AG08395 (cell line): ENCODE results near the gene PARN.
A peak's percentile ranks its signal among the peaks of the same experiment; 100 is the strongest.
"Not testable (repeated sequence)": the region's sequence is repeated elsewhere in the genome, so short reads cannot be mapped to it uniquely, and the experiment has no call there.

Experiments
- DNase-seq: peaks from one replicate; pipeline ENCODE4 v3.0.0; 2012; ENCODE audit warnings: mixed read lengths, low spot score

The PARN gene

GRCh38 chr16:14437426-14437825, 192.6 kb downstream of the PARN start:
- no peak for DNase-seq

- no peak for DNase-seq
Measured at GRCh38 chr16:14436401-14436955, 193.6 kb downstream of the PARN start.

DNA sequence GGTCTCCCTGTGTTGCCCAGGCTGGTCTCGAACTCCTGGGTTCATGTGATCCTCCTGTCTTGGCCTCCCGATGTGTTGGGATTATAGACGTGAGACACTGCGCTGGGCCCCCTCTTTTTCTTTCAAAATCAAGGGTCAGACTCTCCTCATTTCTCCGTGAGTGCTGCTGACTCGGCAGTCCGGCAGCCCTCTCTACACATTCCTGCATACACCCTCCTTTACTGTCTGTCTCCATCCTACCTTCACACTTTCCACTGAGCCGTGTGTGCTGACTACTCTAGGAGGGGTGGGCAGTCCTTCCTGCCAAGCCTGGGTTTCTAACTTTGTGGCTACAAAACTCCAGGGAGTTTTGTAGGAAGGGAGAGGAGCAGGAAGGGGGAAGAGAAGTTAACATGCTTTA, 195.2 kb downstream of the PARN start:
- no peak for DNase-seq

DNA sequence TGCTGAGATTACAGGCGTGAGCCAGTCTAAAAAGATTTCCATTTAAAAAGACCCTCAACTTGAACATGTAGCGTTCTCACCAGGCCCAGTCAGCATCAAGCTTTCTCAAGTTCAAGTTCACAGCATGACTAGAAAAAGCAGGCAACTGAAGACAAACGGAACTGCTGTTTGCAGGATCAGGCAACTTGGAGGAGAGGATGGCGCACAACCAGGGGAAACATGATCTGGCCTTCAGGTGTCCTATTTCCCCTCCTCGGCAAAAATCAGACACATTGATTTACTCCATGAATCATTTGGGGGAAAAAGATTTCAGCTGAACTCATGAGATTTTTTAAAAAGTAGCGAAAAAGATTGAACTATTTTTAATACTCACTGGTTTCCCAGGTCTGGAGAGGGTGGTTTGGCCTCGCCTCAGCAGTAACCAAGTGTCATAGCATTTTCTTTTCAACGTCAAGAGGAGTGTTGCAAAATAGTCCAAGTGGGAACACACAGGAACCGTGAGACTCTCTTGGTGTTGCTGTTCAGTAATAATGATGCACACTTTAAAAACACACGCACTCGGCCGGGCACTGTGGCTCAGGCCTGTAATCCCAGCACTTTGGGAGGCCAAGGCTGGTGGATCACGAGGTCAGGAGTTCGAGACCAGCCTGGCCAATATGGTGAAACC, 201.0 kb downstream of the PARN start:
- not testable (repeated sequence) for DNase-seq

DNA sequence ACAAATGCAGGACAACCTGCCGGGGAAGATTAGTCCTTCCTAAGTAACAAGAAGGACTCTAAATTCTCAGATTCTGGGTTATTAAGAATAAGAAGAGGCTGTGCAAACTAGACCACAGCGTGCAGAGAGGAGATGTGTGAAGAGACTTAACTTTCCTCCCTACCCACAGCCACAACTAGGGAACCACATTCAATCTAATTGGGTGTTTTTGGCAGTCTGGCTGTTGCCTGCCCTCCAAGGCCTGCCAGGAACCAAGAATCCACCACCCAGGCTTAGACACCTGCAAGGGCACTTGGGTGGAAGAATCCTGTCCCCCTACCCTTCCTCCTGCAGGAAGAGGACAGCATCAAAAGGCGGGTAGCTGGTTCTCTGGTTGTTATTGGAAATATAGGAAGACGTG, 202.0 kb downstream of the PARN start:
- no peak for DNase-seq

GRCh38 chr16:14427371-14427948, 202.6 kb downstream of the PARN start:
- DNase-seq = no peak

DNA sequence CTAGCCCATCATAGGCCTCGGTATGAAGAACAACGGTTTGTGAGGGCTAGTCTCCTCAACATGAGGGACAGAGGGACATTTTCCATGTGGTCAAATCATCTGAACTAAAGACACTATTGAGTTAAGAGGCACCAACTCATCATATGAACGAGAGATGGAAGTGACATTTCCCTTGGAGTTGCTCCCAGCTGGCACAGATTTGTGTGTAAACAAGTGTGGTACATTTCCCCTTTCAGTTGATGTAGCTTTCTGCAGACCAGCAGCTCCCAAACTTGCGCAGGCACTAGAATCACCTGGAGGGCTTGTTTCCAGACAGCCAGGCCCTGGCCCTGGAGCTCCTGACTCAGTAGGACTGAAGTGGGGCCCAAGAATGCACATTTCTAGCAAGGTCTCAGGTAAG, 205.5 kb downstream of the PARN start:
- DNase-seq = no peak

- no peak for DNase-seq
Measured at GRCh38 chr16:14423344-14423743, 206.7 kb downstream of the PARN start.

GRCh38 chr16:14420721-14421488, 209.2 kb downstream of the PARN start:
- DNase-seq = no peak

DNA sequence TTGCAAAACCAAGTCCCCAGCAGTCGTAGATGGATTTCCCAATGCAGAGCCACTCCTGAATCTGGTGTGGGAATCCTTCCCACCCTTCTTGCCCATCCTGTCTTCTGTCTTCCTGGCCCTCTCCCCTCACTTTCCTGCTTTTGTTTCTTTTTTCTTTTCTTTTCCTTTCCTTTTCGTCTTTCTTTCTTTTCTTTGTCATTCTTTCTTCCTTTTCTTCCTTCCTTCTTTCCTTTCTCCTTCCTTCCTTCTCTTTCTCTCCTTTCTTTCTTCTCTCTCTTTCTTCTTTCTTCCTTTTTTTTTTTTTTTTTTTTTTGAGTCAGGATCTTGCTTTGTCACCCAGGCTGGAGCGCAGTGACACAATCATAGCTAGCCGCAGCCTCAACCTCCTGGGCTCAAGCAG, 209.8 kb downstream of the PARN start:
- DNase-seq = not testable (repeated sequence)

DNA sequence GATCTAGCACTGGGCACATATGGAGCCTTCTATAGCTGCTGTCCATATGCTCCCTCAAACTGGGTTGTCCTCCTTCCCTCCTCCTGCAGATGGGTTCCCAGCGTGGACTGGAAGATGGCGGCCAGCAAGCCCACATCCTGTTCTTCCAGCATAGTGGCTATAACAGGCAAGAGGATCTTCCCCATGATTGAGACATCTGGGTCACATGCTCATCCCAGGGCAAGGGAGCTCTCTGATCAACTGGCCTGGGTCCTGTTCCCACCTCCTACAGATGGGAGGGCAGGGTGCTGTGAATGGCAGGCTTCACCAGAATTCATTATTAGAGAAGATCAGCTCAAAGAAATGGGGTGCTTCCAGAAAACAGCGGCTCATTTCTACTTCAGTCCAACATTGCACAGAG, 210.2 kb downstream of the PARN start:
- DNase-seq = no peak

DNA sequence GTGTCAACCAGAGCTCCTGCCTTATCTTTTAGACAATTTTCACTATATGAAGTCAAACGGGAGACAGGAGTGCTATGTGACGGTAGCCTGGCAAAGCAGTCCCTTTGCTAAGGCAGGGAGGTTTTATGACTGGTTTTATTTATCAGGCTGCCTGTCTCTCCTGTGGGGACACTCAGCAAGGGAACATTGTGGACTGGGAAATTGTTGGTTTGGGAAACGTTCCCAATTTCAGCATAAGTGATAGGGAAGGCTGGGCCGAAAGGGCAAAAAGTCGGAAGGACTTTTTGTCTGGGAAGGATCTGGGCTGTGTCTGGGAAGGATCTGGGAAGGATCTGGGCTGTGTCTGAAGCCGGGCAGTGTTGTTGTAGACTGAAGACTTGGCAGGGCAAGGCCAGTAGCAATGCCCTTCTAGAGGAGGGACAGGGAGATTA, 211.2 kb downstream of the PARN start:
- no peak for DNase-seq

DNA sequence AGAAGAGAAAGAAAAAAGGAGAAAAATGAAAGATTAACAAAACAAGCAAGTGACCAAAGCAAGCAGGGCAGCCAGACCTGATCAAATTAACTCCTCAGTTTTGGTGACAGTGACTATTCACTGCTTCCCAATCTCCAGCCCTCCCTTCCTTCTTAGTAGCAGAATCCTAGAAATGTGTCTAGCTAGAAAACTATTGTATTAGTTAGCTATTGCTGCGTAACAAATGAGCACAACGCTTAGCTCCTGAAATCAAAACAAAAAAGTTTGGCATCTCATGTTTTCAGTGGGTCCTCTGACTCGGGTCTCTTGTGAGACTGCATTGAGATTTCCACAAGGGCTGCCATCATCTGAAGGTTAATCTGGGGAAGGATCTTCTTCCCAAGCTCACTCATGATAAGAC, 213.9 kb downstream of the PARN start:
- DNase-seq = no peak

DNA sequence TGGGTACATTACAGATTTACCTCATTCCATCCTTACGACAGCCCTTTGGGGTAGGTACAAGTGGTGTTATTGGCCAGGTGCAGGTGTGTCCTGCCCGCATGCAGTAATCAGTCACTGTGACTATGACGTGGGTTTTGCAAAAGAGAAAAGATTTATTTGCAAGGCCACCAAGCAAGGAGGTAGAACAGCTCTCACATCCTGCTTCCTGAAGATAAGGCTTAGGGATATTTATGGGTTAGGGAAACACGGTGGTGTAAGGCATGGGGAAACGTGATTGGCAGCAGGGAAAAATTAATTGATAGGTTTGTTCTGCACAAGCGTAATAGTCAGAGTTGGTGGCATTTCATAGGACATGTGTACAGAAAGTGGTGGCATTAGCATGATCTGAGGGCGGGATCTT, 214.8 kb downstream of the PARN start:
- no peak for DNase-seq

DNA sequence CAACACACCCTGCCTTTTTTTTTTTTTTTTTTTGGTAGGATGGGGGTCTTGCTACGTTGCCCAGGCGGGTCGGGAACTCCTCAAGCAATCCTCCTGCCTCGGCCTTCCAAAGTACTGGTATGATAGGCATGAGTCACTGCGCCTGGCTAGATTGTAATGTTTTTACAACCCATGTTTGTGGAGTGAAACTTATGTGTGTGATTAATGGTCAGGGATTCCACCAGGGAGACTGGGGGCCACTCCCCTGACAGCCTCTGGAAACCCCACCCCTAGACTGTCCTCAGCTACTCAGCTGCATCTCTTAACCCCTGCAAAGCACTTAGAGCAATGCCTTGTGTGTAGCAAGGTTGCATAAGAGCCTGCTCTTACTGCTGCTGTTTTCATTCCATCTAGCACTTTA, 220.5 kb downstream of the PARN start:
- DNase-seq = peak; percentile 79

DNA sequence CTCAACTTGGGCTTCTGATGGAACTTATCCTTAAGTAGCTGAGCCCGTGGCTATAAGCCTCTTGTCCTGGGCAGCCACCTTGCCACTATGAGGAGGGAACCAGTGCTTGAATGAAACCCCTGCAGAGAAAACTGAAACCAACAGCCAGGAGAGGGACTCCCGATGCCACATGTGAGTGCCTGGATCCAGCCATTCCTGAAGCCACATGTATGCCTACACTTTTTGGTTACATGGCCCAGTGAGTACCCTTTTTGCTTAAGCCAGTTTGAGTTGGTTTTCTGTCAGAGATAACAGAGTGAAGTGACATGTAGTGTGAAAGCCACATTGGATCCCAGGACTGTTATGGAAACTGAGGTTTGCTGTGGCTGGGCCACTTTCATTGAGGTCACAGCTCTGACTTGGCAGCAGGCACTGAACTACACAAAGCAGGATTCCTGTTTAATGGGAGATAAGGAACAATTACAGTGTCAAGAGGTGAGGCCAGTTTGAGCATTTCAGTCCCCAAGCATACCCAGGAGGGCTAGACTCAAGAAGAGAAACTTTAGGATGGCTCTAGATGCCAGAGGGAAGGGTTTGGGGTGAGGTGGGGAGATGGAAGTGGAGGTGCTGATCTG, 222.2 kb downstream of the PARN start:
- DNase-seq = no peak

DNA sequence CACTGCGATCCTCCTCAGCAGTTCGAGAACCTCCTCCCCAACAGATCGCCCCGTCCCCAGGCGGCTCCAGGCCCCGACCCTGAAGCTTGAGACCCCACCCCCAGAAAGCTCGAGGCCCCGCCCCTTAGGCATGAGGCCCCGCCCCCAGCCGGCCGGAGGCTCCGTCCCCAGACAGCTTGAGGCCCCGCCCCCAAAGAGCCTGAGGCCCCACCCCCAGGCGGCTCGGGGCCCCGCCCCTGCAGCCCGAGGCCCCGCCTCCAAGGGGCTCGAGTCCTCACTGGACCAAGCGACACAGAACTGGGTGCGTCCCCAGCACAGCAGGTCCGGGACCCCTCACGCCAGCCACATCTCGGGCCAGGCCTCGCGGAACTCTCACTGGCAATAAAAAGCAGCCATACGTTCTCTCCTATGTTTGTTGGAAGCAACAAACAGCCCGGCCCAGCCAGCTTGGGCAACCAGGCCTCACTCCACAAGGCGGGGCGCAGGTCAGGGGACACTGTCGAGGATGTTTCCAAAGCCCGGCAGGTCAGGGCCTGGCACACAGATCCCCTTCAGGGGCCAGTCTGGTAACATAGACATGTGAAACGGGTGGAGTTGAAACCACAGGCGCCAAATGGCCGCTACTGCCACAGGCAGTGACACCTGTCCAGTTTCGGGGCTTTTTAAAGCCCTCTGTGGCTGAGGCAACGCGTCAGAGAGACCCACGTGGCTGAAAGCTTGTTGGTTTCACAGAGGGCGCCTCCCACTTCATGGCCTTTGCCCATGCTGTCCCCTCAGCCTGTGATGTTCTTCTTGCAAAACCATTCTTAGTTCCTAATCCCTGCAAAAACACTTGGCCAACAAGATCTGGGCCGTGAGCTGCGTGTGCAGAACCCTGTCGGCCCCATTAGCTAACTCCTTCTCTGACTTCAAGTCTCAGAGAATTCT, 224.2 kb downstream of the PARN start:
- DNase-seq = no peak

- DNase-seq = not testable (repeated sequence)
Measured at GRCh38 chr16:14403001-14403389, 227.1 kb downstream of the PARN start.

- DNase-seq = not testable (repeated sequence)
Measured at GRCh38 chr16:14402114-14403000, 227.7 kb downstream of the PARN start.

- DNase-seq = not testable (repeated sequence)
Measured at GRCh38 chr16:14401711-14402061, 228.4 kb downstream of the PARN start.
